Activated CD4-positive, CD25-positive, alpha-beta regulatory T cell treated with anti-CD3 and anti-CD28 coated beads, Interleukin-2, amount 50 U/mL, for 24 hours (primary cell): ENCODE data around the gene CCDC160.
"Not testable (repeated sequence)": the region's sequence is repeated elsewhere in the genome, so short reads cannot be mapped to it uniquely, and the experiment has no call there.

Source experiments
- ATAC-seq, 2 donors: fragments of 150-1000 bp; cut with Tn5 transposase; one replicate each; pipeline ENCODE4 v1.10.0; 2021; ENCODE audit warnings: mild to moderate bottlenecking in 1 of 2, moderate library complexity in 1 of 2

Gene CCDC160

DNA sequence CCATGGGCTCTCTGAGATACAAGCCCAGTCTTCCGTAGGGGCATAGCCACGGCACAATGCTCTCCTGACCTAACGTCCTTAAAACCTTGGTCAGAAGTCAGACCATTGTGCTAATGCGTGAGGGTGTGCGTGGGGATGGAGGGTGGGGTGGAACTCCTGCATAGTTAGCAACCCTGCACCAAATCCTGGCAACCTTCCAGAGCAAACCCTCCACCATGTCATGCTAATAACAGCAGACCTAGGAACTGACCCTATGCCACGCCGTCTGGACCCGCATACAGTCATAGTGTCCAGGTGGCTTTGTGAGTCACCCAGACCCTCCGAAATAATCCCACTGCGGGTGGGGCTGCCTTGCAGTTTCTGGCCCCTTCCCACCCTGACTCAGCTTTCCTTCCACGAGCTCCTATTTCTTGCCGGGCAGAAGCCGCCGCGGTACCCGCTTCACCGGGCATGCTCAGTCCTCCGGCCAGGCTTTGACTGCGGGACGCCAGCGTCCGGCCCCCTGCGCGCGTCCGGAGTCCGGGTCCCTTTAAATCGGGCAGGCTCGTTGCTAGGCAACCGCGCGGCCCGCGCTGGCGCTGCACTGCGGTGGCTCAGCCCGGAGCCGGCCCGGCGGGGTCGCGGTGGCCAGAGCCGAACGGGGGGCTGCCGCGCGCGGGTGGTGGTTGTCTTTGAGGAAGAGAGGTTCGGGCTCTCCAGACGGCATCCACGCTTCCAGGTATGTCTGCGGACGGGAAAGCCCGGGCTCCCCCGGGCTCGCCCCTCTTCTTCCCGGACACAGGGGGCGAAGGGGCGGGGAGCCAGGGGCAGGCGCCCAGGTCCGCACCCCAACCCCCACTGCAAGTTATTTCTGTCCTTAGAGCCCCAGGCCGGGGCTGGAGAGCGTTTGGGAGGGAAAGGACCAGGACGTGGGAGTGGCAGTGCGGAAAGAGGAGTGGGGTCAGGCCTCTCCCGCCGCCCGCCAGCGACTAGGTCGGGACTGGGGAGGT lies at the start of gene CCDC160:
CCDC160 (plus strand) TSS at position 557 of the 989 bp plus-strand sequence. CDS start 7,619 bp downstream, outside the sequence.
- ATAC-seq = no peak

DNA sequence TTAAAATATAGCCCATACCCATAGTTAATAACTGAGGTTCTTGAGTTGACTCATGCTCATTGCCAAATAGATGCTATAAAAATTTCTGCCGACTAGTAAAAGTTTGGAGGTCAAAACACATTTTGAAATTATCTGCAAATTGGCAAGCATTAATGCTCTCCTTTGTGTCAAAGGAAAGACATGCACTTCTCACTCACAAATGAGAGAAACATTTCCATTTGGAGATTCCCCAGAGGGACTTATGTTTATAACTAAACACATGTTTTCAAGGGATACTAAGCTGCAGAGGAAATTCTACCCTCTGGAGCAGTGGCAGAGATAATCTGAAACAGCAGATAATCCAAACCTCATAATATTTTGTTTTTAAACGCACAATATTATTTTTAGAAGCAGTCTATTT lies 45.7 kb upstream of the CCDC160 start:
- ATAC-seq = no peak

DNA sequence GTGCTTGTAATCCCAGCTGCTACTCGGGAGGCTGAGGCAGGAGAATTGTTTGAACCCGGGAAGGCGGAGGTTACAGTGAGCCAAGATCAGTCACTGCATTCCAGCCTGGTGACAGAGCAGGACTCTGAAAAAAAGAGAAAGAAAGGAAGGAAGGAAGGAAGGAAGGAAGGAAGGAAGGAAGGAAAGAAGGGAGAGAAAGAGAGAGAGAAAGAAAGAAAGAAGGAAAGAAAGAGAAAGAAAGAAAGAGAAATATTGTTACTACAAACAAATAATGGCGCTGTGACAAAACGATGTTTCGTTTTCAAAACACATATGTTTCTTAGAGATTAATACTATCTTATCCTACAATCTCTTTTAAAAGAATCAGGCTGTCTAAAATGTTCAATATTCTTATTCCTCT lies 42.1 kb upstream of the CCDC160 start:
- no peak for ATAC-seq

DNA sequence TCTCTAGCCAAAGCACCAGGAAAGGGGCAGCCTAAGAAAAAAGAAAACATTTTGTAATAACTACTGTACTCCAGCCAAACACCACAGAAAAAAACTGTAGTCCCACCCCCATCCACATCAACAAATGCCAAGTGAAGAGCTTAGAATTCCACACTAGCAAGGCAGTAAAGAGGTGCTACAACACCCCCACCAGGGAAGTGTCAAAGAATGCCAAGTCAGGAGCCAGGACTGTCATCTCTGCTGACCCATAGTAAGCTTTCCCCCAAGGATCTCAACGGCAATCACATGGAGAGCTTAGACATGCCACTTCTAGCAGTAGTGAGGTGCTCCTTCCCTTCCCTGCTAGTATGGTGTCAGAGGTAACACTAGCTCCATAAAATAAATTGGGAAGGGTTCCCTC lies 34.4 kb upstream of the CCDC160 start:
- no peak for ATAC-seq

DNA sequence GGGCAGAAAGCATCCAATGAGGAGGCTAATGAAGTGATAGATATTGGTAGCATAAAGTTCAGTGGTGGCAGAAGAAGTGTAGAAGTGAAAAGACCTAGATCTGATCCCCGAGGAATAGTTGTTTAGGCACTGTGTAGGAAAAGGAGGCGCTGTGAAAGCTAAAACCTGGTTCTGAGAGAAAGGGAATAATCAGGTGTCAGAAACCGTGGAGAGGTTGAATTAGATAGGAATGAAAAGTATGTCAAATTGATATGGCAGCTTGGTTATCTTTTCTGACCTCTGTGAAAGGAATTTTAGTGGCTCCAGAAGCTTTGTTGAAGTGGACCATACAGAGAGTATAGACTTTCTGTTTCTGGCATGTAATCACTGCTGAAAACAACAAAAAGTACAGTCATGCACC lies 30.8 kb upstream of the CCDC160 start:
- ATAC-seq = no peak

DNA sequence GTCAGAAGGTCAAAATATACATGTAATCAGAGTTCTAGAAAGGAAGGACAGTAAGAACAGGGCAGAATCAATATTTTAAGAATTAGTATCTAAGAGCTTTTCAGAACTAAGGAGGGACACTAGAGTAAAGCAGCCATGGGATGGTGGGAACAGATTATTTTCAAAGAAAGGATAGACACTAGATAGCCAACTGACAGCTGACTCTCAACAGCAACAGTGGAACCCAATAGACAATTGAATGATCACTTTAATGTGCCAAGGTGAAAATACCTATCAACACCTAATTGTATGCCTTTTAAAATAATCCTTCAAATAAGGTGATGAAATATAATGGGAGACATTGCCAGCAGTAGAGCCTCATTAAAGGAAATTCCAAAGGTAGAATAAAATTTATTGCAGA lies 26.5 kb upstream of the CCDC160 start:
- ATAC-seq = no peak

DNA sequence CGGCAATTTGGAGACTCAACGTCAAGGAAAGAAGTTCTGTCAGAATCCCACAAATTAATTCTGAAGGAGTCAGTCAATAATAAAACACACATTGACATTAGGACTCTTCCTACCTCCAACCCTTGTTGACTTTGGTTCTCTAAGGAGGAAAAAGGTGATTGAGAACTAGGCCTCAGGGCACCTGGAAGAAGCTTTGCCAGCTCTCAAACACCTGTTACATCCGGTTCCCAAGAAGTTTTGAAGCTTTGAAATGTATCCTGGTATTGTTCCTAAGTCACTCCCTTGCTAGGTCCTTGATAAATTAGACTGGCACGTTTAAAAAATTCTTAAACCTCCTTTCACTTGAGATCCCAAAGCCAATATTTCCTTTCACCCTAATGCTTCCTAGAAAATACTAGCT lies 1.7 kb upstream of the CCDC160 start:
- ATAC-seq = no peak

DNA sequence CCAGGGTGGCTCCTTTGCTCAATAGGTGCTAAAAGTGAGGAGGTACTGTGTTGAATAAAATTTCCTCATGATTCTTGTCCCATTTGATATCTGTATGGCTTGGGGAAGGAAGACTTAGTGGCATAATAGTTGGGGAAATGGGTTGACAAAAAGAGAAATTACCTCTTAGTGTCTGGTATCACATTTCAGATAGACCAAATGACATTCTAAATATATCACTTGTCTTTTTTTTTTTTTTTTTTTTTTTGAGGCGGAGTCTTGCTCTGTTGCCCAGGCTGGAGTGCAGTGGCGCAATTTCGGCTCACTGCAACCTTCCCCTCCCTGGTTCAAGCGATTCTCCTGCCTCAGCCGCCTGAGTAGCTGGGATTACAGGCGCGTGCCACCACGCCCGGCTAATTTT lies 1.2 kb downstream of the CCDC160 start:
- not testable (repeated sequence) for ATAC-seq

DNA sequence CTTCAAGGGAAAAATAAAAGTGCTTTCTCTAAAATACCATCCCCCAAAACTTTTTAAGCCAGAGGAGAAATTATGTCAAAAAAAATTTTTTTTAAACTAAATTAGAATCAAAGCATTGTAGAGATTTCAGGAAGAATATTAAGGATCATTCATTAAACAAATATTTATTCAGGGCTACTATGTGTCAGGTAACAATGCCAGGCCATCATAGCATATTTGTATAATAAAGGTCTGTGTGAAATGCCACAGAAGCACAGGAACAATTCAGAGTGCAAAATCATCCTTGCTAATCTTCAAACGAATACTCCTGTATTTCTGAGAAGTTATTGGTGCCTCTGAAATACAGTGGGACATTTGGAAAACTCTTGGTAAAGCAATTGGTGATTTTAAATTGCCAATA lies 2.0 kb downstream of the CCDC160 start:
- no peak for ATAC-seq

DNA sequence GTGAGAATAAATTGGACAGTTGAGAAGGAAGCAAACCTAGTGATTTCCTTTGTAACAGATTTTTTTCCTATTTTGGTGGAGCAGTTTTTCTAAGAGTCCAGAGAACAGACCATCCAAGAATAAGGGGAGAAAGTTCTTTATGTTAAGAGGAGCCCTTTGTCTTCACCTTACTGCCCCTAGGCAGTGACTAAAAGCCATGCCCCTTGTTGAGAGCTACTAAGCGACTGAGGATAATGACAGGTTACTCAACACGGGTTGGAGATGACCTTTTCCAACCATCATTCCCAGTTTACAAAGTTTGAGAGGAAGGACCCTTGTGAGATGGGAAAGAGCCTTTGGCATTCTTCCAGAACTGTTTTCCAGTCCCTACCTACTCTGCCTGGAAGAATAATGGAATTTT lies 3.2 kb downstream of the CCDC160 start:
- no peak for ATAC-seq

DNA sequence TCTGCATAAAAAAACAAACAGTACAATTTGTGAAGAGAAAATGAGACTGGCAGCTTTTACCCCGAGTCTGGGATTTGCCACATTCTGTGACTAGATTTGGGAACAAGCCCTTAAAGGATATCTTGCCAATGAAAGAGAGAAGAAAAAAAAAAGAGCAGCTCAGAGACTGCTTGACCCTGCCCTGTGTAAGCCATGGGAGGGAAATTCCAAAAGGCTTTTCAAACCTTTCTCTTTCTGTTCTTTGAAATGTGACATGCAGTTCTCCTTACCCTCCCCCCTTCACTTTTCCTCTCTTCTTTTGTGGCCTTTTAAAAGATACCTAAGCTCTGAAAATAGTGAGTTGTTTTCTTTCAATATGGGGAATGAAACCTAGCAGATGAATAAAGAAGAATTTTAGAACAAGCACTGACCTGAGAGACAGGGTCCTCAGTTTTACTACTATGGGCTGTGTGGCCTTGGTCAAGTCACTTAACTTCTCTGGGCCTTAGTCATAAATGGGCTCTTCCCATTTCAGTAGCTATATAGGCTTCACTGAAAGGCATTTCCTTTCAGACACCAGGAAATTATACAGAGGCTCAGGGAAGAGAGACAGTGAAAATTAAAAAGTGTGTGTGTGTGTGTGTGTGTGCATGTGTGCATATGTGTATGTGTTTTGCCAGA lies 5.1 kb downstream of the CCDC160 start:
- ATAC-seq = no peak

DNA sequence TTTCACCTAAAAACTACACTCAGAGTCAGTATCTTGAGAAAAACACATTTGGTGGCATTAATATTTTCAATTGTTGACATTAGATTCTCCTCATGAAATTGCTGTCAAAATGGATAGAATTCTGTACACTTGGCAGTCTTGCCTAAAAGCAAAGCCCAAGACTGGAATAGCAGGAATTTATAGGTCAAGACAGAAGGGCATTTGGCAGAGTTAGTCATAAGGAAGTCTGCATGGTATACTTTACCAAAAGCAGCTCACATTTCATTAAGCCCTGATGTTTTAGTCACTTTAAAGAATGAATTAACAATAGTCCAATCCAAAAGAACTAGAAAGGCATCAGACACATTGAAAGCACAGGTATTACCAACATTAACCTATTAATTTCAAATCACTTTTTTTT lies 7.1 kb downstream of the CCDC160 start:
- no peak for ATAC-seq

DNA sequence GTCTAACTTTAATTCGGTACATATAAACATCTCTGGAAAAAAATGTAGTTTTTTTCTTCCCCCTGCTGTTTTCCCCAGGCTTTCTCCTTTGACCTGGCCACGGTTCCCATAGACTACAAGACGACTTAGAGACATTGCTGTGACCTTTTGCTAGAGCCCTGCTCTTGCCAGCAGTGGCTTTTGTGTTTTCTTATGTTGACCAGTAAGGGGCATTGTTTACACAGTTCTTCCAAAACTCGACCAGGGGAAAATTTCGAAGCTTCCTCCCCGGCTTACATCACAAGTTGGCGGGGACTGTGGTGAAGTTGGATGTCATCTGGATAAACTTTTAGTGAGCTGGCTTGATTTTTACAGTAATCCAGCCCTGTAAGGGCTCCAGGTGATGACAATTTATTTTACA lies 9.3 kb downstream of the CCDC160 start:
- no peak for ATAC-seq

DNA sequence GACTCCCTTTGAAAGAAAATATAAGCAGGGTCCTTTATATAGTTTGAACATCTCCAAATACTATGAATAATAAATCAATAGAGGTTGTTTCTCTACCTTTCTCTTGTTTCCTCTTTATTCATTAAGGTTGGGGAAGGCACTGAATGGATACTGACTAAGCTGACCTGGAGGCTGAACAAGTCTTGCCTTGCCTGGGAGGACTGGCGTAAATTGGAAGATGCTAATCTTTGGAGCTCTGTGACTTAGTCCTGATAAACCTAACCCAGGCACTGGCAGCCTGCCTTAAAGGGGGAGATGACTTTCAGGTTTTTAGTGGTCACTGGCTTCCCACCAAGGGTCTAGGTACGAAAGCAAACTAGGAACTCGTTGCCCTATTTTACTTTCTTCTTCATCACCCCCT lies 10.5 kb downstream of the CCDC160 start:
- no peak for ATAC-seq

DNA sequence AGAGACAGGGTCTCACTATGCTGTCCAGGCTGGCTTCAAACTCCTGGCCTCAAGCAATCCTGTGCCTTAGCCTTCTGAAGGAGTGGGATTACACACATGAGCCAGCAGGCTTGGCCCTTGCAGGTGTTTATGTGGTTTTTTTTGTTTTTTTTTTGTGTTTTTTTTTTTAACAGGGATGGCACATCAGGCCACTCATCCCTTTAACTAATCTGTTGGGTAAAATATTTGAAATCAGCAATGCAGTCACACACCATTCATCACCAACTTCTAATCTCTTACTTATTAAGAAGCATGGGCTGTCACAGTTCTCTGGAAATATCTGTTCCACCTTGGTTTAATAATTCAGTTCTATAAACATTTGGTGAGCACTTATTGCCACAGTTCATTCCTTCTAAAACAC lies 12.3 kb downstream of the CCDC160 start:
- ATAC-seq = no peak

DNA sequence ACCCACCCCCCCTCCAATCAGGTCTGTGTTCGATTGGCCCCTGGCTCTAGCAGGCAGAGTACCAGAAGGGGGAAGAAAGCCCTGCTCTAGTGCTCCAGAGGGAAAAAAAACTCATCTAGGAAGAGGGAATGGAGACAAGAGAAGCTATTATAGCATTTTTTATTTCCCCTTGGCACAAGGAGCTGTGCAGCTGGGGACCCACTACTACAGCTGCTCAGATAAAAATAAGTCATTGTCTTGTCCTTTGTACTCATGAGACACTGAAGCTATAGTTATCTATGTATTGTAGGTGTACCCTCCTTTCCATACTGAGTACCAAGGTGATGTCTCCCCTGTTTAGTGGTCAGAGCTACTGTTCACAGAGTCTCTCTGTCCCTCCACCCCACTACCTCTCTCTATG lies 14.3 kb downstream of the CCDC160 start:
- no peak for ATAC-seq

DNA sequence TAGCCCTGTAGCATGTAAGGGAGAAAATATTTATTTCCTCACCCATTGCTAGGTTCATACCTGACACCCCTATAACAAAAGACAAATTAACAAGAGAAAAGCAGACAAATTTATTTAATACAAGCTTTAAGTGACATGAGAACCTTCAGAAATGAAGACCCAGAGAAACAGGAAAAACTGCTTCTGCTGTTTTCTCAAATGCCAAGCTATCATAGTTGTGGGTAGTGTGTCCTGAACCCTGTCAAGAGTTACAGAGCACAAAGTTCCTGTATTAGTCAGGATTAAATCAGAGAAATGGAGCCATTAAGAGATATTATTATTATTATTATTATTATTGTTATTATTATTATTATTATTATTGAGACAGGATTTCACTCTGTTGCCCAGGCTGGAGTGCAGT lies 17.5 kb downstream of the CCDC160 start:
- no peak for ATAC-seq

DNA sequence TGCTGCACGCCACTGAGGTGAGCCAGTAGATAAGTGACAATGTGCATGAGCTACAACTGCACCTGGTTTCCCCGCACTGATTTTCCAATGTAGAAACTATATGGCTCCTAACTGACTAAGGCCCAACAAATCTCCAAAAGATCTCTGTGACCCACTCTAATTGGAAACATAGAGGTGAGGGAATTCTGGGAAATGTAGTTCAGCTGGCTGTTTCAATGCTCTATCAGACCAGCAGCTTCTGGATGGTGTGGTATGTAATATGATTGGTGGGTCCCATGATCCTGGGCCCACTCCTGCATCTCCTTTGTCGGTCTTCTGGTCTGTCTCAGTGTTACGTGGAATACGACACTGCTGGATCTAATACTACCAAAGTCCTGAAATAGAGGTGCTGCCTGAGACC lies 18.6 kb downstream of the CCDC160 start:
- ATAC-seq = no peak

DNA sequence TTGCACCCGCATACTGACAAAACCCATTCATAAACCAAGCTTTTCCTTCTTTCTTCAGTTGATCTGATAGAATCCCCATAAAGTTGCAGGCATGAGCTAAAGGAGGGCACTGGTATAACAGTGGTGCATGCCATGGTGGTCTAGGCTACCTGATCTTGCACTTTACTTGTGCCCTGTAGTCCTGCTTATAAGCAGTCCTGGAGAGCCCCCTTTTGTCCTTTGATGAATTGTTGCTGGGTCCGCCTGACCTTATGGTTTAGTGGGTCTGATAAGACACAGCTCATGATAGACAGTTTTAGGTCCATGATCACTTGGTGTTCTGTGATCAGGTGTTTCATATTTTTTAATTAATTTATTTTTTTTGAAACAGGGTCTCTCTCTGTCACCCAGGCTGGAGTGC lies 19.7 kb downstream of the CCDC160 start:
- ATAC-seq = no peak

DNA sequence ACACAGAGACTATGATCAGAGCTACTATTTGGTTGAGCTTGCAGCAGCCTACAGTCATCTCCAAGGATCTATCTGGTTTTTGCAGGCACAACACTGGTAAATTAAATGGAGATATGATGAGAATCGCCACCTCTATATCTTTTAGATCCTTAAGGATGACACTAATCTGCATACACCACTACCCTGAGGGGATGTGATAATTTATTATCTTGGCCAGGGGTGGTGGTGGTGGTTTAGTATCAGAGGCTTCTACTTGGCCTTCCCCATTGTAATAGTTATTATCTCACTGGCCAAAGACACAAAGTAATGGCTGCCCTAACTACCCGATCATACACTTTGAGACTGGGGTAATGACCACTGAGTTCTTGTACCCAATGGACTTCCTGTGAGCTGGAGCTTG lies 21.2 kb downstream of the CCDC160 start:
- ATAC-seq = no peak

DNA sequence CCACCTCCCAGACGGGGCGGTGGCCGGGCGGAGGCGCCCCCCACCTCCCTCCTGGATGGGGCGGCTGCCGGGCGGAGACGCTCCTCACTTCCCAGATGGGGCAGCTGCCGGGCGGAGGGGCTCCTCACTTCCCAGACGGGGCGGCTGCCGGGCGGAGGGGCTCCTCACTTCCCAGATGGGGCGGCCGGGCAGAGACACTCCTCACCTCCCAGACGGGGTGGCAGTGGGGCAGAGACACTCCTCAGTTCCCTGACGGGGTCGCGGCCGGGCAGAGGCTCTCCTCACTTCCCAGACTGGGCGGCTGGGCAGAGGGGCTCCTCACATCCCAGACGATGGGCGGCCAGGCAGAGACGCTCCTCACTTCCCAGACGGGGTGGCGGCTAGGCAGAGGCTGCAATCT lies 49.0 kb downstream of the CCDC160 start:
- ATAC-seq = not testable (repeated sequence)

DNA sequence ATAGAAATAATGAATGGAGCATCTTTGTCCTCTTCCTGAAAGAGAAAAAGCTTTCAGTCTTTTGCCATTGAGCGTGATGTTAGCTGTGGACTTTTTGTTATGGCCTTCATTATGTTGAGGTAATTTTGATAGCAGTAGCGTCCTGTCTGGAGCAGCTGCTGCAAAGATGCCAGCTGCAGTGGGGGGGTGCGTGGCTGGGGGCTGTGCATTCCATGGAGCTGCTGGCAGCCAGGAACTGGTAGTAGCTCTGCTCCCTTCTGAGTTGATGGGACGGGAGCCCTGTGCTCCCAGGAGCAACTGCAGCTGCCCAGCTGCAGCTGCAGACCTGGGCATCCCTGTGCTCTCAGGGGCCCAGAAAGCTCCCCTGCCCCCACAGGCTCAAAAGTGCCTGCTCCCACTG lies 50.4 kb downstream of the CCDC160 start:
- ATAC-seq = no peak

DNA sequence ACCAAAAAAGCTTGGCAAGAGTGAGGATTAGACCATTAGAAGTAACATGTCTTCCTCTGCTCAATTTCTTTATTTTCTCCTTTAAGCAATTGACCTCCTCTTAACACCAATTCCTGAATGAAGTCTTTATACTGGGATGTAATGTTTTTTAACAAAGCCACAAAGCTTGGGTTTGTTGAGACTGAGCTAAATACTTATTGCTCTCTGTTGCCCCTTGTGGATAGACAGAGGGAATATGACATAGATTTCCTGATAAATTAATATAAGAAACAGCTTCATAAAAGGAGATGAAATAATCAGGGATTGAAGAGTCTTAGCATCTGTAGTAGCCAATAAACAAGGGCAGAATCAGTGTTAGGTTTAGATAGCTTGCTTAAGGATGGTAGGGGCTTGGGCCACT lies 57.6 kb downstream of the CCDC160 start:
- no peak for ATAC-seq
